ENCODE results near the gene S100A10.

S100A10 gene

DNA sequence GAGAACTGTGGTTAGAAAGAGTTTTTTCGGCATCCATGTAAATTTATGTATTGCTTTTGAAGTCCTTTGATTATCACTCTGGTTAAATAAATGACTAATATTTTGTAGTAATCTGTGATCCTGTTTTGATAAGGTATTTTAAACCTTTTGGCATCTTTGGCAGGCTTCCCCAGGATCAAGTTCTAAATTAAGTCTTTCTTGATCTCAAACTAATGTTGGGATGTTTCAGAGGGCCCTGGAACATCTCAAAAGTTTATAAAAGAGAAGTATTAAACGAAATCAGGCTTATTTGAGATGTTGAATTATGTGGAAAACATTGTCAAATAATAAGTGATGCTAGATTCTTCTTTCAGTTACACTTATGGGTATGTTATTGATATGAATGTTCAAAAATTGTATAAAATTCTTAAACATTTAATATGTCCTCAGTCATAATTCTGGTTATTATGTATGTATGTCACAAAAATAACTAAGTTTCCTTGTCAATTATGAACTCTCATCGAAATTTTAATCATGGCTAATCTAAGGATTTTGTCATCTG, 36.6 kb downstream of the S100A10 start:
- H3K4me3 ChIP-seq (ENCODE audit: low read length) = no peak overlapping the region
- DNase-seq (ENCODE audit: low read depth) = no peak
- TF ChIP-seq, protein P1, sequence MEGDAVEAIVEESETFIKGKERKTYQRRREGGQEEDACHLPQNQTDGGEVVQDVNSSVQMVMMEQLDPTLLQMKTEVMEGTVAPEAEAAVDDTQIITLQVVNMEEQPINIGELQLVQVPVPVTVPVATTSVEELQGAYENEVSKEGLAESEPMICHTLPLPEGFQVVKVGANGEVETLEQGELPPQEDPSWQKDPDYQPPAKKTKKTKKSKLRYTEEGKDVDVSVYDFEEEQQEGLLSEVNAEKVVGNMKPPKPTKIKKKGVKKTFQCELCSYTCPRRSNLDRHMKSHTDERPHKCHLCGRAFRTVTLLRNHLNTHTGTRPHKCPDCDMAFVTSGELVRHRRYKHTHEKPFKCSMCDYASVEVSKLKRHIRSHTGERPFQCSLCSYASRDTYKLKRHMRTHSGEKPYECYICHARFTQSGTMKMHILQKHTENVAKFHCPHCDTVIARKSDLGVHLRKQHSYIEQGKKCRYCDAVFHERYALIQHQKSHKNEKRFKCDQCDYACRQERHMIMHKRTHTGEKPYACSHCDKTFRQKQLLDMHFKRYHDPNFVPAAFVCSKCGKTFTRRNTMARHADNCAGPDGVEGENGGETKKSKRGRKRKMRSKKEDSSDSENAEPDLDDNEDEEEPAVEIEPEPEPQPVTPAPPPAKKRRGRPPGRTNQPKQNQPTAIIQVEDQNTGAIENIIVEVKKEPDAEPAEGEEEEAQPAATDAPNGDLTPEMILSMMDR (conservative IDR thresholded peaks at IDR 0.05; ENCODE audit: low read length) = no peak

DNA sequence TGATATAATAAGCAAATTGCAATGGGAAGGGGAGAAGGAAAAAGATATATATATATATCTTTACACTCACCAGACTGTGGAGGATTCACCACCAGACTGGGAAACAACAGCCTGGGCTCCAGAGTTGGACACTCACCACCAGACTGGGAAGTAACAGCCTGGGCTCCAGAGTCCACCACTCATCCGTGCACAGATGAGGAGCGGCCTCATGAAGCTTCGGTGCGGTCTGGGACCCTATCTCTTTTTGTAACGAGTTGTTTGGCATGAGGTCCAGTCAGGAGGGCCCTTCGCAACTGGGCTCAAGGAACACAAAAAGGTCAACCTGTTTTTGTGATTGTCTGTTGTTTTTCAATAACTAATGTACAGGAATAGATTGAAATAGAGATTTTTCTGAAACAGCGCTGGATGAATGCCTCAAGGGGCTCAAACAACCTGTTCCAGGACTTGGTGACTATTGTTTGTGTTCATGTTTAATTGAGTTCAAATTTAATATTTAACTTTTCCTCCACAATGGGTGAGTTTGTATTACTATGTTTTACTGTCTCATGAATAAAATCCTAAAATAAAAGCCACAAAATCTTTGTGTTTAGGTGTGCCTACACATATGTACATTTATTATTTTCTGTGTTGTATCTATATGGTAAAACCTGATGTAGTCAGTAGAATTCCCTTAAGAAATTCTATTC, 40.1 kb downstream of the S100A10 start:
- no peak overlapping the region for H3K4me3 ChIP-seq (ENCODE audit: low read length)
- no peak for DNase-seq (ENCODE audit: low read depth)
- TF ChIP-seq, protein P1 (conservative IDR thresholded peaks at IDR 0.05; ENCODE audit: low read length) = no peak

DNA sequence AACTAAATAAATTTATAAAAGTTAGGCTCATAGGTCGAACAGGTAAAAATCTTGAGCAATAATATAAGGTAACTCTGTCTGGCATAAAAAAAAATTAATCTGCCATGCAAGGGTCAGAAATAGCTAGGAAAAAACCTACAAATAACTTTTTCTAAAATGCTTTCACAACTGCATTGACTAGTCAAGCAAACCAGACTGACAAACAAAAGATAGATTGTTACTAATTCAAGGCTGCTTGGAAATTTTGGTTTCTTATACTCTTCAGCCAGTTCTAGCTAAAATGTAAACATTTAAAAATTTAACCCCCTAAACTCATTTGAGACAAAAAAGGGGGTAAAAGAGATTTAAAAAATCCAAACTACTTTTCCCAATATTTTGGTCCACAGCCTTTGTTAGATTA, 40.8 kb downstream of the S100A10 start:
- no peak for DNase-seq (ENCODE audit: low read depth)
- H3K4me3 ChIP-seq (ENCODE audit: low read length) = no peak overlapping the region
- TF ChIP-seq, protein P1 (conservative IDR thresholded peaks at IDR 0.05; ENCODE audit: low read length) = no peak

DNA sequence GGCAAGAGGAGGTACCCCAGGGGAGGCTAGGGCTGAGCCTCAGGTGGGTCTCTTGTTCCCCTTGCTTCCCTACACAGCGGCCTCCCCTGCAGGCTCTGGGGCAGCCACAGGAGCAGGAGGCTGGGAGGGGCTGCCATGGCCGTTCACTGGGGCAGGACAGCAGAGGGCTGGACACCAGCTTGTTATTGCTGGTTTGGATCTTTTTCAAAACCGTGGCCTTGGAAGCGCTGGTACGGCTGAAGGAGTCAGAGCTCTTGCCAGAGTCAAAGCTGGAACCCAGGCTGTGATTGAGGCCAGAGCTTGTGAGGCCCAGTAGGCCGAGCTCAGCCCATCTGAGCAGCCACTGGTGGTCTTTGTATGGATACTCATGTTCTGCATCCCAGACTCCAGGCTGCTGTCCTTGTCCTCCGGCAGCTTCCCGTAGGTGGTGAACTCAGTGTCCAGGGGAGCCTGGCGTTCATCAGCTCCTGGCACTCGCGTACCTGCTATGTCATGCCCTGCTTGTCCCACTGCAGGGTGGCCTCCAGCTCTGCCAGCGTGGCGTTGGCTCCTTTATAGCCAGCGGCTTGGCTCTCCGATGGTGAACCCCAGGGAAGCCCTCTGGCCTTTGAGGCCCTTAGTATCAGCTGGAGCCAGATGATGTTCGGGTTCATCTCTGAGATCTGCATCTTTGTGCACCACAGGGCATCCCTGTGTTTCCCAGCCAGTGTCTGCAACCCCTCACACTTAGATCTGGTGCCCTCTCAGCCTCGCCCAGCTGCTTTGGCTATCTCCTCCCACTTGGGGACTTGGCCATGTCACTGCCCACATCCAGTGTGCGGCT, 44.1 kb downstream of the S100A10 start:
- no peak overlapping the region for H3K4me3 ChIP-seq (ENCODE audit: low read length)
- TF ChIP-seq, protein P1 (conservative IDR thresholded peaks at IDR 0.05; ENCODE audit: low read length) = no peak
- DNase-seq (ENCODE audit: low read depth) = peak; percentile 14

DNA sequence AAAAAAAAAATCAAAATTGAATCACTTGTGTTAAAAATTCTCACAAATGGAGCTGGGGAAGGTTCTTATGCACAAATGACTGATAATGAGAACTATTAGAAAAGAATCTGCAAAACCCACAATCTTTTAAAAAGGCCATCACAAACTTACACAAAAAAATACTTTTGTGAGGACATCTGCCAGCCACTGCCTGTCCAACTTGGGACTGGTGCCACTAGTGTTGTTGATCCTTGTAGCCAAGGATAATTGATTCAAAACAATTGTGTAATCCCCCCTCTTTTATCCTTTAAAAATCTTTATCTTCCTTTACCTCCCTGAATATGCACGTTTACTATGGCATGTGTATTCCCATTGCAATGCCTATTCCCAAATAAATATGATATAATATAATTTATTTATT, 45.2 kb downstream of the S100A10 start:
- peak; percentile 42 for DNase-seq (ENCODE audit: low read depth)
- no peak overlapping the region for H3K4me3 ChIP-seq (ENCODE audit: low read length)
- TF ChIP-seq, protein P1 (conservative IDR thresholded peaks at IDR 0.05; ENCODE audit: low read length) = no peak

DNA sequence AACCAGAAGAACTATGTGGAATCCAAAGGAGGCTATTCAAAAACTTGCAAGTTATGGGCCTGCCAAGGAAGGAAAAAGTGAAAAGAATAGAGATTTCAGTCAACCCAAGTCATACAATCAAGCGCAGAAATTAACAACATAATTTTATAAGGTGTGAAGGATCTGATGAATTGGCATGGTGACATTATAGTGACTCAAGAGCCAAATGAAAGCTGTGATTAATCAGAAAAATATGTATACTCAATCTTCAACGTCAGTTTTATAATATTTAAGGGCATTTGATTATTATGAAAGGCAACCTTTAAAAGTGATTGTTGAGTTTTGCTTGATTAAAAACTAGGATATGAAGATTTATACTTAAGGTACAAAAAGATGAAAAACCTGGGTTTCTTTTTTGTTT, 46.5 kb downstream of the S100A10 start:
- no peak for DNase-seq (ENCODE audit: low read depth)
- no peak overlapping the region for H3K4me3 ChIP-seq (ENCODE audit: low read length)

More for the DNA sequence above, 46.5 kb downstream of the S100A10 start:
- TF ChIP-seq, protein P1 (conservative IDR thresholded peaks at IDR 0.05; ENCODE audit: low read length) = no peak
